ENCODE data around the gene CNTN1. TPM values are rescaled to one million over a fixed set of nuclear protein-coding genes. Genes with fewer than 3 reads are reported as not detected.

CNTN1 gene
- total RNA-seq, 1 donor: 1.7 TPM

- H3K4me3 ChIP-seq (ENCODE audit: low read depth, low read length): no peak overlapping the region
- DNase-seq (ENCODE audit: low read depth): no peak
- TF ChIP-seq CTCF (IDR thresholded peaks at IDR 0.05; ENCODE audit: insufficient read depth, low read depth, low read length): no peak
Measured at GRCh38 chr12:40853221-40853620, 161.0 kb downstream of the CNTN1 start.

GRCh38 chr12:40854604-40855003 is 162.4 kb downstream of the CNTN1 start:
- TF ChIP-seq CTCF (IDR thresholded peaks at IDR 0.05; ENCODE audit: insufficient read depth, low read depth, low read length): no peak
- H3K4me3 ChIP-seq (ENCODE audit: low read depth, low read length): no peak overlapping the region
- no peak for DNase-seq (ENCODE audit: low read depth)

- no peak for DNase-seq (ENCODE audit: low read depth)
- no peak overlapping the region for H3K4me3 ChIP-seq (ENCODE audit: low read depth, low read length)
- TF ChIP-seq CTCF (IDR thresholded peaks at IDR 0.05; ENCODE audit: insufficient read depth, low read depth, low read length): no peak
Measured at GRCh38 chr12:40864891-40865290, 172.7 kb downstream of the CNTN1 start.

GRCh38 chr12:40870981-40871380 is 178.7 kb downstream of the CNTN1 start:
- DNase-seq (ENCODE audit: low read depth): no peak
- no peak overlapping the region for H3K4me3 ChIP-seq (ENCODE audit: low read depth, low read length)
- TF ChIP-seq CTCF (IDR thresholded peaks at IDR 0.05; ENCODE audit: insufficient read depth, low read depth, low read length): no peak

GRCh38 chr12:40874868-40875267 is 182.6 kb downstream of the CNTN1 start:
- DNase-seq (ENCODE audit: low read depth): no peak
- TF ChIP-seq CTCF (IDR thresholded peaks at IDR 0.05; ENCODE audit: insufficient read depth, low read depth, low read length): no peak
- H3K4me3 ChIP-seq (ENCODE audit: low read depth, low read length): no peak overlapping the region

- no peak for TF ChIP-seq CTCF (IDR thresholded peaks at IDR 0.05; ENCODE audit: insufficient read depth, low read depth, low read length)
- H3K4me3 ChIP-seq (ENCODE audit: low read depth, low read length): no peak overlapping the region
- DNase-seq (ENCODE audit: low read depth): no peak
Measured at GRCh38 chr12:40889329-40889728, 197.1 kb downstream of the CNTN1 start.

- no peak for TF ChIP-seq CTCF (IDR thresholded peaks at IDR 0.05; ENCODE audit: insufficient read depth, low read depth, low read length)
- DNase-seq (ENCODE audit: low read depth): no peak
- no peak overlapping the region for H3K4me3 ChIP-seq (ENCODE audit: low read depth, low read length)
Measured at GRCh38 chr12:40892528-40892927, 200.3 kb downstream of the CNTN1 start.

Measured in fibroblast of villous mesenchyme (primary cell).